Ovary (tissue), 9 donors: ENCODE measurements around the gene ACCS. TPM values are rescaled to one million over a fixed set of nuclear protein-coding genes. Genes with fewer than 3 reads are reported as not detected.

Source experiments
- DNase-seq, 5 donors: peaks; one replicate each; pipeline ENCODE4 v3.0.0-alpha.2; 2019 to 2020
- H3K27ac ChIP-seq, 2 donors: fragments of 200-600 bp; one replicate each; pipeline versions ENCODE4 v1.5.1 to v1.8.0; 2019 to 2022
- H3K27me3 ChIP-seq: fragments of 200-600 bp; one replicate; pipeline ENCODE4 v1.8.0; 2022
- H3K36me3 ChIP-seq: fragments of 200-600 bp; sonication (generic); one replicate; pipeline ENCODE4 v1.5.1; 2019
- H3K4me1 ChIP-seq: one replicate; pipeline ENCODE4 v1.8.1; 2013; ENCODE audit warnings: mild to moderate bottlenecking, moderate library complexity; ENCODE audit not compliant: insufficient read depth
- H3K4me3 ChIP-seq: fragments of 200-600 bp; sonication (generic); one replicate; pipeline ENCODE4 v1.5.1; 2017
- H3K9me3 ChIP-seq, 2 donors: fragments of 200-600 bp in 1 of 2; sonication (generic) in 1 of 2; one replicate each; pipeline versions ENCODE4 v1.5.1 to v1.8.1; 2013 to 2019; ENCODE audit warnings: mild to moderate bottlenecking in 1 of 2, moderate library complexity in 1 of 2
- CTCF ChIP-seq, 3 donors: fragments of 450-650 bp in 2 of 3; fragments of 200-600 bp in 1 of 3; IDR thresholded peaks; one replicate each; pipeline versions ENCODE4 v1.5.1 to v1.8.0; 2016 to 2022; ENCODE audit warnings: antibody characterized with exemption in 3 of 3, mild to moderate bottlenecking in 1 of 3
- EP300 ChIP-seq: sonication (generic); formaldehyde crosslinking; IDR thresholded peaks from one replicate; pipeline ENCODE4 v1.6.1; 2017; ENCODE audit warnings: antibody characterized with exemption
- POLR2A ChIP-seq: fragments of 450-650 bp; IDR thresholded peaks from one replicate; pipeline ENCODE4 v1.6.1; 2017; ENCODE audit warnings: antibody characterized with exemption, mild to moderate bottlenecking, moderate library complexity
- WGBS, 3 donors: extraction: QIAGEN DNeasy Blood & Tissue Kit in 1 of 3; methylation state at CpG; one replicate each; pipeline versions ENCODE4 v1.1.5 to v1.1.7; 2013 to 2017; 5-methylcytosine and 5-hydroxymethylcytosine counted together
- intact Hi-C, 4 donors: fragments of 100-400 bp; cut with DNase I; formaldehyde crosslinking; loops; one replicate each; pipeline versions ENCODE4 v1.11.0 to v1.15.1; 2022 to 2023
- polyA plus RNA-seq, 2 donors: library from polyadenylated mRNA; stranded (reverse); fragments of 200-250 nt in 1 of 2; fragments of 350-450 nt in 1 of 2; fragmentation: Illumina TruSeq in 1 of 2; extraction: RNeasy Lipid Tissue Mini Kit (QIAGEN cat#74804) in 1 of 2; gene quantifications; one replicate each; pipeline ENCODE4 v1.2.3, GENCODE V29; 2013 to 2014
- total RNA-seq, 7 donors: library from RNA; depleted of rRNA in 2 of 7; stranded (reverse); fragments of >200 nt in 2 of 7; fragmentation: NEBNext Ultra II Directional in 3 of 7; extraction: Animal tissue kit (Norgen Biotek cat#: 25700) in 3 of 7; gene quantifications; one replicate each; pipeline versions ENCODE4 v1.1.0 to v1.2.4, GENCODE V29; 2016 to 2023
- donor health status: DM: no; HTN: no; CAD: no; lungs with moderate emphysema.
- donor health status: DM: no; HTN: no; CAD: no.
- donor health status: Bipolar disorder and iron deficiency.
- donor health status: DM: yes; HTN: yes; CAD: no.
- donor health status: DM: no; HTN: no; CAD: no.
- donor health status: DM: yes; HTN: yes; CAD: no.

The ACCS gene
- total and polyA plus RNA-seq, 9 donors = 11.2 to 39.8 (median 26.4) TPM

GRCh38 chr11:44034639-44035038 lies 31.4 kb upstream of the ACCS start:
- no peaks in the 10 kb centered on the region for H3K36me3 ChIP-seq
- DNase-seq = no peak
- H3K4me3 ChIP-seq = no peak overlapping the region
- peak overlapping the region in 1 of 2 donors; percentile 78 for H3K27ac ChIP-seq
- H3K4me1 ChIP-seq = peaks cover 14% of the 10 kb centered on the region
- no peaks in the 10 kb centered on the region for H3K27me3 ChIP-seq
- intact Hi-C loops = loop anchor here (5.0 to 10.0 kb wide), 5 partner anchors 47 to 490 kb away; partner anchors contain the start of gene C11orf96 (in 2 of the 4)
- no peak for TF ChIP-seq CTCF (IDR thresholded peaks at IDR 0.05)
- TF ChIP-seq POLR2A = no peak
- no peak for TF ChIP-seq EP300
- no peaks in the 10 kb centered on the region for H3K9me3 ChIP-seq

GRCh38 chr11:44036811-44037657 lies 29.0 kb upstream of the ACCS start:
- peak; percentile 86 to 94 (median 89) for DNase-seq
- WGBS, 3 donors = 10 to 13% (median 11%) methylated on average over 12 of the region's 12 CpGs

DNA sequence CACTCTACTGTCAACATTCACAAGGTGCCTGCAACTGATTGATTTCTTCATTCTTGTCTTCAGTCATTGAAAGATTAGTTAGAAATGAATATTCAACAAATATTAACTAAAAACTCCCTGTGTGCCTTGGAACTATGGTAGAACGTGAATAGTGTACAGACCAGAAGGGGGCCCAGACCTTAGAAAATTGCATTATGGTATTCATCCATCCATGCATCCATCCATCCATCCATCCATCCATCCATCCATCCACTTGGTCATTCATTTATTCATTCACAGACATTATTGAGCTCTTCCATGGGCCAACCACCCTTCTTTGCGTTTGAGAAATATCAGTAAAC lies 28.4 kb upstream of the ACCS start:
- intact Hi-C loops = loop anchor here (2.0 to 10.0 kb wide), 5 partner anchors 93 to 493 kb away; partner anchors contain the start of gene C11orf96 (in 2 of the 4)
- WGBS, 3 donors = 68 to 87% (median 74%) methylated on average over 2 of the region's 2 CpGs
- no peak overlapping the region for H3K27ac ChIP-seq
- peaks cover 3% of the 10 kb centered on the region for H3K4me1 ChIP-seq
- H3K27me3 ChIP-seq = no peaks in the 10 kb centered on the region
- DNase-seq = no peak
- H3K36me3 ChIP-seq = no peaks in the 10 kb centered on the region
- H3K9me3 ChIP-seq = no peaks in the 10 kb centered on the region
- TF ChIP-seq CTCF (IDR thresholded peaks at IDR 0.05) (no peak), EP300 (no peak), POLR2A (no peak)
- no peak overlapping the region for H3K4me3 ChIP-seq

More at GRCh38 chr11:44036811-44037657, 29.0 kb upstream of the ACCS start:
- H3K4me3 ChIP-seq = no peak overlapping the region
- peaks cover 3% of the 10 kb centered on the region for H3K4me1 ChIP-seq
- TF ChIP-seq POLR2A (peak; percentile 43), EP300 (no peak), CTCF (IDR thresholded peaks at IDR 0.05) (peak; percentile 92 to 97 (median 93))
- H3K27ac ChIP-seq = peak overlapping the region; percentile 50 to 78
- no peaks in the 10 kb centered on the region for H3K9me3 ChIP-seq
- H3K36me3 ChIP-seq = no peaks in the 10 kb centered on the region
- intact Hi-C loops = loop anchor here (2.0 to 10.0 kb wide), 5 partner anchors 92 to 492 kb away; partner anchors contain the start of gene C11orf96 (in 2 of the 4)
- H3K27me3 ChIP-seq = no peaks in the 10 kb centered on the region

DNA sequence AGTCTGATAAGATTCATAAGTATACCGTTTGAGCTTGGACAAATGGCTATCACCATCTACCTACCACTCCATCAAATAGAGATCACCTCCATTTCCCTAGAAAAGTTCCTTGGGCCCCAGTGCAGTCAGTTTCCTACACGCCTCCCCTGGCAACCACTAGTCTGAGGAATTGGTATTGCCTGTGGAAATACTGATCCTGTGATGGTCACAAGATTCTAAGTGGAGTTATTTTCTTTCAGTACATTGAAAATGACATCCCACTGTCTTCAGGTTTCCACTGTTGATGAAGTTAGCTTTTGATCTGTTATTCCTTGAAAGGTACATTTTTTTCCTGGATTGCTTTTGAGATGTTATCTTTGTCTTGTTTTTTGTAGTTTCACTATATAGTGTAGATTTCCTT lies 22.9 kb upstream of the ACCS start:
- Histone ChIP-seq H3K27ac (no peak overlapping the region), H3K4me1 (no peaks in the 10 kb centered on the region), H3K4me3 (no peak overlapping the region), H3K9me3 (no peaks in the 10 kb centered on the region), H3K36me3 (no peaks in the 10 kb centered on the region), H3K27me3 (no peaks in the 10 kb centered on the region)
- DNase-seq = no peak
- WGBS, 3 donors = 69 to 77% (median 73%) methylated on average over 2 of the region's 2 CpGs
- intact Hi-C loops = no loop called here
- no peak for TF ChIP-seq POLR2A
- no peak for TF ChIP-seq EP300
- no peak for TF ChIP-seq CTCF (IDR thresholded peaks at IDR 0.05)
